ENCODE measurements around the gene CDH18.

Gene CDH18

DNA sequence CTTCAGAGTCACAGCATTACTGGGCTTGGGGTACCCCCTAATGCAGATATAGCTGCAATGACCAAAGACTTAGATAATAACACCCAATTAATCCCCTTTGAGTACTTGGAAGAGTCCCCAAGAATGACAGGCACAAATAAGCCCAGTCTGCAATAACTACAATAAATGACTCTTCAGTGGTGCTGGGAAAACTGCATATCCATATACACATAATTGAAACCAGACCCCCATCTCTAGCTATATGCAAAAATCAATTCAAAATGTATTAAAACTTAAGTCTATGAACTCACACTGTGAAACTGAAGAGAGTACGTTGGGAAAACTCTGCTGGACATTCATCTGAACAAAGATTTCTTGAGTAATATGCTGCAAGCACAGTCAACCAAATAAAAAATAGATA is 422.5 kb downstream of the CDH18 start:
- DNase-seq: no peak

DNA sequence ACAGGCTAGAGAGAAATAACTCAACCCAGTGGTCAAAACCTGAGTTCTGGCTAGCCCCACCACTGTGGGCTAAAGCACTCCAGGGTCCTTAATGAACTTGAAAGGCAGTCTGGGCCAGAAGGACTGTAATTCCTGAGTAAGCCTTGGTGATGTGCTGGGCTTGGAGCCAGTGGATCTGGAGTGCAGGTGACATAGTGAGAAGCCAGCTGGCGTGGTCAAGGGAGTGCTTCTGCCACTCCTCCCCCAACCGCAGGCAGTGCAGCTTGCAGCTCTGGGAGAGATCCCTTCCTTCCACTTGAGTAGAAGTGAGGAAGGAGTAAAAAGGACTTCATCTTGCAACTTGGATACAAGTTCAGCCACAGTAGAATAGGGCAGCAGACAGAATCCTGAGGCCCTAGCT is 424.0 kb downstream of the CDH18 start:
- DNase-seq: no peak

DNA sequence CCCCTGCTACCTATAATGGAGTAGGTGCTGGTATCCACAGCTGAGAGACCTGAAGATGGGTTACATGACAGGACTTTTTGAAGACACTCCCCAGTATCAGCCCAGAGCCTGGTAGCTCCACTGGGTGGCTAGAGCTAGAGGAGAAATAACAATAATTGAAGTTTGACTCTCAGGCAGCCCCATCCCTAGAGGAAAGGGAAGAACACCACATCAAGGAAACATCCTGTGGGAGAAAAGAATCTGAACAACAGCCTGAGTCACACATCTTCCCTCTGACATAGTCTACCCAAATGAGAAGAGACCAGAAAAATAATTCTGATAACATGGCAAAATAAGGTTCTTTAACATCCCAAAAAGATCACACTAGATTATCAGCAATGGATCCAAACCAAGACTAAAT is 432.1 kb downstream of the CDH18 start:
- no peak for DNase-seq

GRCh38 chr5:19555436-19555835 is 432.6 kb downstream of the CDH18 start:
- DNase-seq: no peak

GRCh38 chr5:19554524-19554923 is 433.5 kb downstream of the CDH18 start:
- no peak for DNase-seq

GRCh38 chr5:19547640-19548039 is 440.4 kb downstream of the CDH18 start:
- no peak for DNase-seq

DNA sequence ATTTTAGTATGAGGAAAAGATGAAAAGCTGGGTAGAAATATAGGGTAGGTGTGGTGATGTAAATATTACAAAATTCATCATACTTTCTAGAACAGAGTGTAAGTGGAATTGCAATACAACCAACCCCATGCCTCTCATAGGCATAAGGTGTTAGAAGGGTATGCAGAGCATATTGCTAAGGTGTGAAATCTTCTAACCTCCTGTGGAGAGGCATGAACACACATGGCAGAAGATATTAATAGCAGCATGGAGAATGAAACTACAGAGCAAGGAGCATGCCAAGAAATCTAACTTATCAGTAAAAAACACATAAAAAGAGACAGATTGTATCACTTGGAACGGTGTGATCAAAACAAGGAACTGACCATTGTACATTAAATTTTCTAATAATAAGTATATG is 441.5 kb downstream of the CDH18 start:
- DNase-seq: no peak

DNA sequence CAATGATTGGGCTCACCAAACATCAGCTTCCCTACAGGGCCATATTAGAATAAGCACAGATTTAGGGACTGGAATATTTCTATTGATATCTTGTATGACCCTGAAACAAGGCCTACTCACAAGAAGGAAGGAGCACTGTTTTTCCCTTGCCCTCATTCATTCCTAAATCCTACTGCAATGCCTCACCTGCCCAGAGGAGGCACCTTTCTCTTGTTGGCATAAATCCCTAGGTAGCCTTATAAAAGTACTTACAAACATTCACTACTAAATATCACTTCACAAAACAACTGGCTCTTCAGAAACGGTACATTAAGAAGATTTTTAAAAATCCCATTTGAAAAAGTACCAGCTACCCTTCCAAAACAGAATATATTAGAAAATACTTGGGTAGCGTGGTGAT is 449.4 kb downstream of the CDH18 start:
- no peak for DNase-seq

- DNase-seq: no peak
Measured at GRCh38 chr5:19536387-19536786, 451.6 kb downstream of the CDH18 start.

- no peak for DNase-seq
Measured at GRCh38 chr5:19534751-19535150, 453.2 kb downstream of the CDH18 start.

DNA sequence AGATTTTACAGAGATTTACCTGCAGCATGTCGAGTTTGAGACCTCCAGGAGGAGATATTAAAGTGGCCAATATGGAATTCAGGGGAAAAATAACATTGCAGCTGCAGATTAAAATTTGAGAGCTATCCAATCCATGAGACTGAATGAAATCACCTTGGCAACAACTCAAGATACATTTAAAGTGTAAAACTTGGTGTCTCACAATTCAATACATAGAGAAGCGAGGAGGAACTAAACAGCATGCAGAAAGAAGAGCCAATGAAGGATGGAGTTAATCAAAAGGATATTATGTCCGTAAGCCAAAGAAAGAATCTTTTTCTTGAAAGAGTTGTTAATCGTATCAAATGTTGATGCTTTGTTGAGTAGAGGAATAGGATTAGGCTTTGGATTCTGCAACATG is 455.1 kb downstream of the CDH18 start:
- no peak for DNase-seq

DNA sequence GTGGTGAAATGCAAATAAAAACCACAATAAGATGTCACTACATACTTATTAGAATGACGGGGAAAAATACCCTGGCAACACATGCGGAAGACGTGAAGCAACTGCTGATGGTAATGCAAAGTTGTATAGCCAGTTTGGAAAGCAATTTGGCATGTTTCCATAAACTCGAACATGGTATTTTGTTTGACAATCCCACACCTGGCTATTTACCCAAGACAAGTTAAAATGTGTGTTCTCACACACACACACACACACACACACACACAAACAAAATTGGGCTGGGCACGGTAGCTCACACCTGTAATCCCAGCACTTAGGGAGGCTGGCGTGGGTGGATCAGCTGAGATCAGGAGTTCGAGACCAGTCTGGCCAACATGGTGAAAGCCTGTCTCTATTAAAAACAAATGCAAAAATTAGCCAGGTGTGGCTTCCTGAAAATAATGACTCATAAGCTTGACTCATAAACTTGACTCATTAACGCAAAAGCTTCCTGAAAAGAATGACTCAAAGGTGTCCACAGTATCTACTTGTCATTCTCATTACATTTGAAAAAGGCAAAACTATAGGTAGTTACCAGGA is 456.5 kb downstream of the CDH18 start:
- DNase-seq: no peak

DNA sequence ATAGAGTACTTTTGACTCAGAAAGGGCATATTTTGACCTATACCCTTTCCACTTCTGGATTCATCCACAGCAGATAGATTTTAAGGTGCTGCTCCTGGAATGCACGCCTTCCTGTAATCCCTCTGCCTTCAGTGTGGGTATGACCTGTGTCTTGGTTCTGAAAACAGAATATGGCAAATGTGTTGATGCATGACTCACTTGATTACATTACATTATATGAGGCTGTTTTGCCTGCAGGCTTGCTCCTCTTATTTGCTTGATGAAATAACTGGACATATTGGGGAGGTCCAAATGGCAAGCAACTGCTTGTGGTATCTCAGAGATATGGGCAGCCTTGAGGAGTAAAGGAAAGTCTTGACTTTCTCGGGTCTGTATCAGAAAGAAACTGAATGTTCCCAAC is 468.6 kb downstream of the CDH18 start:
- DNase-seq: no peak

DNA sequence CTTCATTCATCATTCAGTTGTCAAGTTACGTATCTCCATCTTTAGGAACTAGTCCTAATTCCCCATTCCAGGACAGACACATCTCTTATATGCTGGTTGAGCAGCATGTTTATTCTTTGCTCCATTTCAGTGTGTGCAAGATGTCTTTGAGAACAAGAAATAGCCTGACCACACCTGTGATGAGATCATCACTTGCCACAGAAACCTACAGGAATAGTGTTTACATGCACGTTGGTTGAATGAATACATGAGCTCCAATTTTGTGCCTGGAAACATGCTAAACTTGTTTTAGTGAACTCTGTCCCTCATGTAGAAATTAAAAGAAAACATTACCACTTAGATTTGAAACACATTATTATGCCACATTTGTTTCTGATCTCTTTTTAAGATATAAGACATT is 489.1 kb downstream of the CDH18 start:
- DNase-seq: no peak

DNA sequence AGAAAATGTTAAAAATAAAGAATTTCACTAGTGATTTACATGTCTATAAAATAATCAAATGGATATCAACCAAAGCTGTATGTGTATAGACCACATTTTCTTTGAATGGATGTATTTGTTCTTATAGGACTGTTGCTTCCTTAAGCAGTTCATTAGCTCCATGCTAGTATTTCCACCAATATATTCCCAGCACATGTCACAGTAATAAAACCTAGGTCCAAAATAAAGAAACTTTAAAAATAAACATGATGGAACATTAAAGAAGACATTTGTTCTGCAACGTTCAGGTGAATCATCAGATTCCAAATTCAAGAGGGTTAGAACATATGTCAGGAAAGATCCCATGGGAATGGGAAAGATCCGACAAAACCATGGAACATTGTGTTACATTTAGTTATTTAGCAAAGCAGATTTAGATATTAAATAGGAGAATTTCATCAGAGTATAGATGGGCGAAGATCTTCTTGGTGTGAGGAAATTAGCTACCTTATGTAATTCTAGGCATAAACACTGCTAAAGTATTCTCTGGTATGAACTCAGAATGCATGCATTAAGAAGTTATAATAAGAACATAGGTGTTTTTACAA is 490.7 kb downstream of the CDH18 start:
- DNase-seq: no peak

DNA sequence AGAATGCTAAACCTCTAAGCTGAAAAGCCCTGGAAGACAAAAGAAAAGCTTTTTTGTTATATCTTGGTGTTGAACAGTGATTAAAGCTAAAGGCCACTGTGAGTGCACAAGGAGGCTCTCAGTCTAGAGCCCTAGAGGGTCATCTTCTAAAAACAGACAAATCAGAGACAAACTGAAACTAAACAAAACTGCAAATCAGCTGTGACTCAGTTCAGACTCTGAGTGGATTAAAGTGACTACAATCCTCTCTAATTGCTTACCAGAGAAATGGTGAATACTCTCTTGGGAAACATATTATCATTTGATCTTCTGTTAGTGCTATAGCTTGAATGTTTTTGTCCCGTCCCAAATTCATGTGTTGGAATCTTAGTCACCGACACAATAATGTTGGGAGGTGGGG is 491.9 kb downstream of the CDH18 start:
- DNase-seq: no peak

DNA sequence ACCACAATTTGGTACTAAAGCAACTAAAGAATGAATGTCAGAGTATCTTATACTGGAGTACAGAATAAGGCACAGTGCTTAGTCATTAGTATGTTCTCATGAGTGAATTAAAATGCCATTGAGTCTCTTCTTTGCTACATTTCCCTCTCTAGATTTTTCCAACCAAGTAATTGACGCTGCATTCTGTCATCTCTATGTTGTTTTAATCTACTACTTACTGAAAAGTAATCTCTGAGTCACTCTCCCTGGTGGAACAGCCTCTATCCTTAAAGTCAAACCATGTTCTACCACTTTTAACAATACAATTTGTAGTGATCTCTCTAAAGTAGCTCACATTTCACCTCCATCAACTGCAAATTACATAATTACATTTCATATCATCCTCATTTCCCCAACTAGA is 495.1 kb downstream of the CDH18 start:
- DNase-seq: no peak

DNA sequence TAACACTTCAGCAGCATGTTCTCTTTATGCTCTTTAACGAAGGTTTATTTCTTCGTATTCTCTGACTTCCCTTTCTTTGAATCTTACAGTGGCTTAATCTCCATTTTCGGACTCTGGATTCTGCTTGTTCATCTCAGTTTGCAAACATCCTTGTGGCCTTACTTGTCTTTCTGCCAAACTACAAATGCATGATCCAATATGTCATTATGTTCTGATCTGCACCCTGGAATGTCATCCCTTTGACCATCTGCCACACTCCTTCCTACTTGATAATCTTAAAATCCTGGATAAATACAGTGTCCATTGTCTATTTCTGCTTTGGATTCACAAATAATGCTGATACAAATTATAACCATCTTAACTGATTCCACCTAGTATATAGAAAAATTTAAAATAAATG is 499.2 kb downstream of the CDH18 start:
- DNase-seq: no peak

DNA sequence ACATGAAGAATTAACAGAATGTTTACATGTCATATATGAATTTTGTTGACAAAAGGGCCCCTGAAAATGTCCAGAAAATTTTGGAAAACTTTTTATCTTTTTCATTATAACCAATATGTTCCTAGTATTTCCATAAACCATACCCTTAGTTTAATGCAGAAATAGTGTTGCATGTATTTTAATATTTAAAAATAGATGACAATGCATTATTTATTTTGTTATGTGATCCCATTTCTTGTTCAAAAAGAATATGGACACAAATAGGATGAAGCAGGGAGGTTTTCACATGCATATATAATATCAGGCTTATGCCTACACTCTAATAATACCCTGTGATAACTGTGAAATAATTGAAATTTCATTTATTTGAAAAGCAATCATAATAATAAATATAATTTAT is 500.5 kb downstream of the CDH18 start:
- no peak for DNase-seq

DNA sequence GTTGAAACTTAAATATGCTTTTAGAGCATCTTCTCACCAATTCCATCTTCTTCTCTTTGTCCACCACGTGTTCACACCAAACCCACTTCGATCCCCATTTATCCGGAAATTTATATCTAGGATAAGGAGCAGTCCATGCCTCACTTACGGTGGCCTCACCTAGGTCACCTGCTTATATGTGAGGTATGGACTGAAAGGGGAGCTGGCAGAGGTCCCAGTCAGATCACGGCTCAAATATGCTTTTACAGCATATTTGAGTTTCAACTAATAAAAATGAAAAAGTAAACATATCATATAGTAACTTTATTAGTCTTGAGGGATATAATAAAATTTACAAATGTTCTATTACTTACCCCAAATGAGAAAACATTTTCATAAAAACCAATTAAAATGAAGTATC is 508.4 kb downstream of the CDH18 start:
- no peak for DNase-seq

DNA sequence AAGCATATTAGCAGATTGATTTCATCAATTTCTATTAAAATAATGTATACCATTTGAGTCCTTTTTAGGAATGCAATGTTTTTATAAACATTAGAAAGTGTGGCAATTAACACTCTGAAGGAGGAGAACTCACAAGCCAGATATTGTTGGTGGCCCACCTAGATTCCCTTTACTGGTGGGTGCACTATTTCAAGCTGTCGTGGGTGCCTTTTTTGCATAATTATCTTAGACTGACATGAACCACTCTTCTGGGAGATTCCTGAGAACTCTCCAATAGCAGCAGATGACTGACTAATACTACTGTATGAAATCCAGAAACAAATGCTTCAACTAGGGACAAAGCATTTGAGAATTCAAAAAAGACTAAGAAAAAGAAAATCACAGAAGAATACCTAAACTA is 526.0 kb downstream of the CDH18 start:
- DNase-seq: no peak

DNA sequence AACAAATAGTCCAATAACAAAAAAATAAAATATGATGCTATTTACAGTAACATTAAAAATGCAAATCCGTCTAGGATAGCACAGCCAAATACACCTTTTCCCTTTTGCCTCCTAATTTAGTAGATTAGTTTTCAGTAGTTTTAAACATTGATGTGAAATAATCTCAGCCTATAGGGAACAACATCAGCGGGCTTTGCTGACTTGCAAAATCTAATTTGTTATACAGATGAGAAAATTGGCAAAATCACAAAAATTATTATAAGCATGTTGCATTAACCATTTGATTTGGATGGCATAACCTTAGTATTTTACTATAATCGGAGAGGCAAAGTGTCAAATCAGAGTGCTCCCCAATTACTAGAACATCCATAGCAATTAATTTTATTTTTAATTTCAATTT is 563.5 kb downstream of the CDH18 start:
- no peak for DNase-seq

Measured in 8988T (cell line).